AG09309 (cell line): ENCODE results near the gene PRKX.
A peak's percentile ranks its signal among the peaks of the same experiment; 100 is the strongest.
"Not testable (repeated sequence)": the region's sequence is repeated elsewhere in the genome, so short reads cannot be mapped to it uniquely, and the experiment has no call there.

ENCODE experiments used
- DNase-seq: peaks from one replicate; pipeline ENCODE4 v3.0.0-alpha.2; 2010; ENCODE audit warnings: low read depth
- H3K4me3 ChIP-seq: 2 replicates; pipeline ENCODE4 v1.5.1; 2011; ENCODE audit warnings: mild to moderate bottlenecking, low read depth, low read length, moderate library complexity; ENCODE audit not compliant: control insufficient read depth
- TF ChIP-seq, protein P1 (sequence below): IDR thresholded peaks from 2 replicates; pipeline ENCODE4 v1.5.1; 2011; ENCODE audit warnings: mild to moderate bottlenecking, low read depth, low read length, inconsistent platforms; ENCODE audit not compliant: insufficient read depth, control insufficient read depth; ENCODE audit errors: missing control alignments

The PRKX gene

GRCh38 chrX:3712870-3713224 lies 602 bp downstream of the PRKX start:
- H3K4me3 ChIP-seq = peak overlapping the region; percentile 61
- TF ChIP-seq, protein P1, sequence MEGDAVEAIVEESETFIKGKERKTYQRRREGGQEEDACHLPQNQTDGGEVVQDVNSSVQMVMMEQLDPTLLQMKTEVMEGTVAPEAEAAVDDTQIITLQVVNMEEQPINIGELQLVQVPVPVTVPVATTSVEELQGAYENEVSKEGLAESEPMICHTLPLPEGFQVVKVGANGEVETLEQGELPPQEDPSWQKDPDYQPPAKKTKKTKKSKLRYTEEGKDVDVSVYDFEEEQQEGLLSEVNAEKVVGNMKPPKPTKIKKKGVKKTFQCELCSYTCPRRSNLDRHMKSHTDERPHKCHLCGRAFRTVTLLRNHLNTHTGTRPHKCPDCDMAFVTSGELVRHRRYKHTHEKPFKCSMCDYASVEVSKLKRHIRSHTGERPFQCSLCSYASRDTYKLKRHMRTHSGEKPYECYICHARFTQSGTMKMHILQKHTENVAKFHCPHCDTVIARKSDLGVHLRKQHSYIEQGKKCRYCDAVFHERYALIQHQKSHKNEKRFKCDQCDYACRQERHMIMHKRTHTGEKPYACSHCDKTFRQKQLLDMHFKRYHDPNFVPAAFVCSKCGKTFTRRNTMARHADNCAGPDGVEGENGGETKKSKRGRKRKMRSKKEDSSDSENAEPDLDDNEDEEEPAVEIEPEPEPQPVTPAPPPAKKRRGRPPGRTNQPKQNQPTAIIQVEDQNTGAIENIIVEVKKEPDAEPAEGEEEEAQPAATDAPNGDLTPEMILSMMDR = no peak
- DNase-seq = no peak

DNA sequence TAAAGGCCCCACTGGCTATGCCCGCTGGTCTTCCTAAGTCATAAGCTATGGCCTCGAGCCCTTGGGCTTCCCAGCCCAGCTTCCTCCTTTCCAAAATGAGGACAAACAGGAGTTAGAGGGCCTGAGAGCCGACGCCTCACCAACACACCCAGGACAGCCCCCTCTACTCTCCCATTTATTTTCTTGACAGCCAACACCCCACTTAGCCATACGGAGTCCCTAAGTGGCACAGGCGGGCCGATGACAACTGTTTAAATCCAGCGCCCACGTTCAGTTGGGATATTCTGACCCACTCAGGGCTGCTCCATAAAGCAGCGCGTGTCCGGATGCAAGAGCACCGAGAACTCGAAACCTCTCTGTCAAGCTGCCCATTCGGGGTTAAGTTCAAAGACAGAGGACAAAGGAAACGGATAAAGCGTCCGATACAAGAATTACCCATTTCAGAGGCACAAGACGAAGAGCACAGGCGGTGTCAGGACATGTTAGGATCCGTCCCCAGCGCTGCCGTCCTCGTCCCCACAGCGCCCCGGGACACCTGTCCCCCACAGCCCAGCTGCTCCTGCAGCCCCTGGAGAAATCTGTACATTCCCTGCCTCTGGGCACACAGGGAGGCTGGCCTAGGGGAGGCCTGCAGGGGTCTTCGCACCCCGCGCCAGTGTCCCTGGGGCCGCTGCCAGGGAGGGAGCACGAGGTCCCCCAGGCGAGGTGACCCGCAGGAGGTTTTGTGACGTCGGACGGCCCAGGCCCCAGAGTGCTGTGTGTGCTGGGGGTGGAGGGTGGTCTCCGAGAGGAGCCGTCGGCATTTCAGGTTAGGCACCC lies 1.2 kb downstream of the PRKX start:
- DNase-seq = no peak
- TF ChIP-seq, protein P1 = no peak

GRCh38 chrX:3711331-3711917 lies 2.0 kb downstream of the PRKX start:
- no peak for DNase-seq
- TF ChIP-seq, protein P1 = no peak
- no peak overlapping the region for H3K4me3 ChIP-seq

More for the DNA sequence above, 1.2 kb downstream of the PRKX start:
- H3K4me3 ChIP-seq = peak overlapping the region; percentile 61

GRCh38 chrX:3707673-3708274 lies 5.7 kb downstream of the PRKX start:
- not testable (repeated sequence) for DNase-seq, H3K4me3 ChIP-seq

GRCh38 chrX:3706481-3706880 lies 7.0 kb downstream of the PRKX start:
- no peak overlapping the region for H3K4me3 ChIP-seq
- no peak for DNase-seq
- TF ChIP-seq, protein P1 = no peak

GRCh38 chrX:3703251-3703650 lies 10.2 kb downstream of the PRKX start:
- not testable (repeated sequence) for DNase-seq, H3K4me3 ChIP-seq

GRCh38 chrX:3702095-3702494 lies 11.4 kb downstream of the PRKX start:
- DNase-seq = not testable (repeated sequence)

DNA sequence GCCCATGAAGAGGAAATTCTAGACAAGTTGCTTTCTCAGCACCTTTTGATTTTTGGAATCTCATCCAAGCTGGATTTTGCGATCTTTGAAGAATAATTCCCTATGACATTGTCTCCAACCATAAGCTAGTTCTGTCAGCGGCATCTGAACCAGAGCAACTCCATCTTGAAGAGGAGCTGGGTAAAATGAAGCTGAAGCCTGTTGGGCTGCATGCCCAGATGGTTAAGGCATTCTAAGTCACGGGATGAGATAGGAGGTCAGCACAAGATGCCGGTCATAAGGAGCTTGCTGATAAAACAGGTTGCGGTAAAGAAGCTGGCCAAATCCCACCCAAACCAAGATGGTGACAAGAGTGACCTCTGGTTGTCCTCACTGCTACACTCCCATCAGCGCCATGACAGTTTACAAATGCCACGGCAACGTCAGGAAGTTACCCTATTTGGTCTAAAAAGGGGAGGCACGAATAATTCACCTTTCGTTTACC lies 12.0 kb downstream of the PRKX start:
- not testable (repeated sequence) for H3K4me3 ChIP-seq, DNase-seq

More at GRCh38 chrX:3702095-3702494, 11.4 kb downstream of the PRKX start:
- not testable (repeated sequence) for H3K4me3 ChIP-seq
